ENCODE measurements around the gene TPD52L1.
"Not testable (repeated sequence)": the region's sequence is repeated elsewhere in the genome, so short reads cannot be mapped to it uniquely, and the experiment has no call there.

Gene TPD52L1, protein sequence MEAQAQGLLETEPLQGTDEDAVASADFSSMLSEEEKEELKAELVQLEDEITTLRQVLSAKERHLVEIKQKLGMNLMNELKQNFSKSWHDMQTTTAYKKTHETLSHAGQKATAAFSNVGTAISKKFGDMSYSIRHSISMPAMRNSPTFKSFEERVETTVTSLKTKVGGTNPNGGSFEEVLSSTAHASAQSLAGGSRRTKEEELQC
- 0 to 1.3 (median 0.09) reads per million in 4 experiments for total RNA-seq

DNA sequence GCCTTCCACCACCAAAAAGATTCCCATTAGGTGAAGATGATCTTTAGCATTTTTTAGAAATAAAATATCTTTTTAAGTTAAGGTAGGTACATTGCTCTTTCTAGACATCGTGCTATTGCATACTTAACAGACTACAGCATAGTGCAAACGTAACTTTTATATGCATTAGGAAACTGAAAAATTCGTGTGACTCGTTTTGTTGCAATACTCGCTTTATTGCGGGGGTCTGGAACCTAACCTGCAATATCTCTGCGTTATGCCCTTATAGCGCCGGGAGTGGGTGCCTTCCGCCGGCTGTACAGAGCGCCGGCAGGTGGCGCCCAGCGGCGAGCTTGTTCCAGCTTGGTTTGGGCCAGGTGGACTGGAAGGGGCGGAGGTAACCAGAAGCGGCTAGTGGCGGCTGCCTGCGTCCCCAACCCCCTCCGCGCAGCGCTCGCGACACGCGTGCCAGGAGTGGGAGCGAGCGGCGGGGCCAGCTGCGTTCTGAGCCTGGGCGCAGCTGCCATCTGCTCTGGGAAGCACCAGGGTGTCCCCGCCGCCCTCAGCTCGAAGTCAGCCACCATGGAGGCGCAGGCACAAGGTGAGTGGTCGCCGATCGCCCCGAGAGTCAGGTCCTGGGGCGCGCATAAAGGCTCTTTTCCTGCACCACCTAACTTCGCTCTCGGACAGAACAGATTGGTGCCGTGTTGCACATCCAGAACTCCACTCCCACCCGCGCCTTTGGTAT lies at the start of gene TPD52L1:
TSS of gene TPD52L1 (plus strand) at position 383 of the 727 bp plus-strand sequence. CDS start at position 562, 179 bp downstream.
- DNase-seq: peak; percentile 7

DNA sequence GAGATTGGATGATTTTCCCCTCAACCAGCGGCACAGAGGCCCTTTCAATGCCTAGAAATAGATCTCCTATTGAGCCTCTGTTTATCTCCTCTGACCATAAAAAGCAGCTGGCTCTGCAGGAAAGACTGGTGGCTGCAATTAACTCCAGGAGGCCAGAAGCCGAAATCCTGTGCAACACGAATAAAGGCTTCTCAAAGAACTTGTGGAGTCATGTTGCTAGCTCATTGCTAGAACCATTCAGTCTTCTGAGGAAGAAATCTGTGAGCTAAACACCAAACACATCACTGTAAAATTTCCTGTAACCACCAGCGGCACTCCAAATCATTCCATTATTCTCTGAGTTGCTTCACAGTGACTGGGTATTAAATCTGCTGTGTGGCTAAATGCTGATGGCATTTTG lies 49.1 kb upstream of the TPD52L1 start:
- DNase-seq: no peak

DNA sequence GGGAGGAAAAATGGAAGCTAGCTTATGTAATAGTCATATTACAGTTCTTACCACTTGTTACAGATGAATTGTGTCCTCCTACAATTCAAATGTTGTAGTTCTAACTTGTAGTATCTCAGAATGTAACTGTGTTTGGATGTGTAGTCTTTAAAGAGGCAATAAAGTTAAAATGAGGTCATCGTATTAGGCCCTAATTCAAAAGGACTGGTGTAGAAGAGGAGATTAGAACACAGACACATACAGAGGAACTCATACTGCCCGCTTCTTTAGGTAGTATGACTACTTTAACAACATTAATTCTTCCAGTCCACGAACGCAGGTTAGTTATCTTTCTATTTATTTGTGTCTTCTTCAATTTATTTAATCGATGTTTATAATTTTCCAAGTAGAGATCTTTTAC lies 46.5 kb upstream of the TPD52L1 start:
- no peak for DNase-seq

DNA sequence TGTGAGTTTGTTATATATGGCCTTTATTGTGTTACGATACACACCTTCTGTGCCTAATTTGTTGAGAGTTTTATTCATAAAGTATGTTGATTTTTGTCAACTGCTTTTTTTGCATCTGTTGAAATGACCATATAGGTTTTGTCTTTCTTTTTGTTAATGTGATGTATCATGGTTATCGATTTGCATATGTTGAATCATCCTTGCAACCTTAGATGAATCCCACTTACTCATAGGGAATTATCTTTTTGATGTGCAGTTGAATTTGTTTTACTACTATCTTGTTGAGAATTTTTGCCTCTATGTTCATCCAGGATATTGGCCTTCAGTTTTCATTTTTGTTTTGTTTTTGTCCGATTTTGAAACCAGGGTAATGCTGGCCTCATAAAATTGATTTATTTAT lies 45.7 kb upstream of the TPD52L1 start:
- DNase-seq: no peak

DNA sequence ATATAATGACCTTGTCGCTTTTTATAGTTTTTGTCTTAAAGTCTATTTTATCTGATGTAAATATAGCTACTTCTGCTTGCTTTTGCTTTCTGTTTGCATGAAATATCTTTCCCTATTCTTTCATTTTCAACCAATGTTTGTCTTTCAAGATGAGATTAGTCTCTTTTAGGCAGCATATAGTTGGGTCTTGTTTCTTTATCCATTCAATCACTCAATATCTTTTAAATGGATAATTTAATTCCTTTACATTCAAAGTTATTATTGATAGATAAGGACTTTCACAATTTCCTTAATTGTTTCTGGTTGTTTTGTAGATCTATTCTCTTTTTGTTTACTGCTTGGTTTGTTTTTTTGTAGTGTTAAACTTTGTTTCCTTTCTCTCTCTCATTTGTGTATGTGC lies 43.5 kb upstream of the TPD52L1 start:
- DNase-seq: no peak

DNA sequence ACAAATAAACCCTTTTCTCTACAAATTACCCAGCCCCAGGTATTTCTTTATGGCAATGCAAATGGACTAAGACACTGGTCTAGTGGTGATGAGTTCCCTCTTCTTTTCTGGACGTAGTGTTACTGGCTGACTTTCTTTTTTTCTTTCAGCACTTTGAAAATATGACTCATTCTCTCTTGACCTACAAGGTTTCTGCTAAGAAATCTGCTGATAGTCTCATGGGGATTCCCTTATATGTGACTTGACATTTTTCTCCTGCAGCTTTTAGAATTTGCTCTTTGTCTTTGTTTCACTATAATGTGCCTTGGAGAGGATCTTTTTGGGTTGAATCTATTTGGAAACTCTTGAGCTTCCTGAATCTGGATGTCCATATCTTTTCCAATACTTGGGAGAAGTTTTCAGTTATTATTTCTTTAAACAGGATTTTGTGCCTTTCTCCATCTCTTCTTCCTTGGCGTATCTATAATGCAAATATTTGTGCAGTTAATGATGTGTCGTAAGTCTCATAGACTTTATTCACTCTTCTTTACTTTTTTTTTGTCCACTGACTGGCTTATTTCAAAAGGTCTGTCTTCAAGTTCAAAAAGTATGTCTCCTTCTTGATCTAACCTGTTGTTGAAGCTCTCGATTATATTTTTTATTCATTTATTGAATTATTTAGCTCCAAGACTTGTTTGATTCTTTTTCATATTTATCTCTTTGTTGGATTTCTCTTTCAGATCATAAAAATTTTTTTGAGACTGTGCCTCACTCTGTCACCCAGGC lies 42.2 kb upstream of the TPD52L1 start:
- DNase-seq: no peak

DNA sequence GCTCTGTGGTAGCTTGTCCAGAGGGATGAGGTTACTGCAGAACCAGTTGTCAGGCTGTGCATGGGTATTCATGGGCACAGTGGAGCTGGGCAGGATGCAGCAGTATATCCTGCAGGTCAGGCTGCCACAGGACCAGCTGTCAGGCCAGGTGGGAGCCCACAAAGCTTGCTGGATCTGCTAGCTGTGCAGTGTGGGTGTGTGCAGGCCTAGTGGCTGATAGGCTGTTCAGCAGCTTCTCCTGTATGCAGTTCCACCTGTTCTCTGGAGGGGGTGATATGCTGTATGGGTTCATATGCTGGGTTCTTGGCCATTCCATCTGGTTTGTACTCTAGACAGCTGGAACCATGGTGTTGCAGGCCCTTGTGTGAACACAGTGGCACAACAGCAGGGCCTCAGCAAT lies 40.6 kb upstream of the TPD52L1 start:
- DNase-seq: no peak

DNA sequence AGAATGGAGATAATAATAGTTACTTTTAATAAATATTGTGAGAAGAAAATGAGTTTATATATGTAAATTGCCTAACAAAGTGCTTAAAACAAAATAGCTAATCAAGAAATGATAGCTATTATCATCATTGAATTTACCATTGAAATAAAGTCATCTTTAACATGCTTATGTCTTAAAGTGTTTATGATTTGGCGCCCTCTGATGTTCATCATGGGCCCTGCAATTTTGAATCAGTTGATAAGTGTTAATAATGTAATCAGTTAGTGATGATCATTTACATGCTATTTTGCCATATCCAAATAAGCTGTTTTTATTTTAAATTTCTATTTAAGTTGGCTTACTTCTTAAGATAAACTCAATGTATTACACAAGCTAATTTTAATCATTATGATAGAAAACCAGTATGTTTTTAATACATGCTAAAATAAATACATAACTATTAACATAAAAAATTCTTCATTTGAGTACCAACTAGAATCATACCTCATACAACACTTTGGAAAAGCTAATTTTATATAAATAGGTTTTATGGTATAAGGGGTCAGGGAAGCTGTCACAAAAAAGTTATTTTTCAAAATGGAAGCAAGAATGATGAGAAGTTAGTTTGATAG lies 39.2 kb upstream of the TPD52L1 start:
- no peak for DNase-seq

DNA sequence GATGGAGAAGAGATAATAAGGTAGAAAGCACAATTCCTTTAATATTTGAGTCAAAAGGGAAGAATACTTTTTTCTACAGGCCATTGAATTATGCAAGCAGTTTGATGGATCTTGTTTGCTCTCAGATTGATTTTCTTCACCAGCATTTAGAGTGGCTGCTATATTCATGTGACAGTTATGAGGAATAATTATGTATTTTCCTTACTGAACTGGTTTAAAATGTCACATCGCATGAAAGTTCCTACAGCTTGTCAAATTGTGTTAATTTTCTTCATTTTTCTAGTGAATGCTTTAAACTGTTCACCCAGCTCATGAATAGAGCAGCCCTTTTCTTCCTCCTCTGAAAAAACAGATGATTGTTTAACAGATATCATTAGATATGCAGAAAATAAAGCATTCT lies 37.4 kb upstream of the TPD52L1 start:
- DNase-seq: no peak

DNA sequence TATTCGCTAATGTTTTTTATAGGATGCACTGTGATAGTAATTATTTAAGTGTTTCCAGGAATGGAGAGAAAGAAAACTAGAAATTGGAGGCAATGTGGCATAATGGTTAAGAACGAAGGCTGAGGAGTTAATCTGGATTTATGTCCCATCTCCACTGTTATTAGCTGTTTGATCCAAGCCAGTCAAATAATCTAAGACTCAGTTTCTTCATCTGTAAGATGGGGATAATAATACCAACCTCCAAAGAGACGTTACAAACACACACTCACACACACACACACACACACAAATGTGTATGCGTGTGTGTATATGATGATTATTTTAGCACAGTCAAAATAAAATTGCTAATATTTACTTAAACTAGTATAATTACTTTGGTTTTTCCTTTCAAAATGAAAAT lies 36.9 kb upstream of the TPD52L1 start:
- no peak for DNase-seq

DNA sequence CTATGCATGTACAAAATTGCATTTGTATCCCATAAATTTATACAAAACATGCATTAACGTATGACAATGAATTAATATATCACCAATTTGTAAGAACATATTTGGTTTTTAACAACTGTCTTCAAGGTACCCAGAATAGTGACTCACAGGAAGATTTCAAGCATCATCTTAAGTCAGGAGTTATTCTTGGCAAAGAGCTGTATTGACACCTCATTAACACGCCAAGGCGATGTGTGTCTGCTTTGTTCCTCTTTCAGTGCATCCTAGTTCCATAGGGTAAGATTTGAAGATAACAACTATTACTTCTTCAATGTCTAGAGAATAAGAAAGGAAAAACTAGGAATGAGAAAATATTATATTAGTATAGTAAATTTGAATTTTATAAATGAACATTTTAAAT lies 35.8 kb upstream of the TPD52L1 start:
- no peak for DNase-seq

DNA sequence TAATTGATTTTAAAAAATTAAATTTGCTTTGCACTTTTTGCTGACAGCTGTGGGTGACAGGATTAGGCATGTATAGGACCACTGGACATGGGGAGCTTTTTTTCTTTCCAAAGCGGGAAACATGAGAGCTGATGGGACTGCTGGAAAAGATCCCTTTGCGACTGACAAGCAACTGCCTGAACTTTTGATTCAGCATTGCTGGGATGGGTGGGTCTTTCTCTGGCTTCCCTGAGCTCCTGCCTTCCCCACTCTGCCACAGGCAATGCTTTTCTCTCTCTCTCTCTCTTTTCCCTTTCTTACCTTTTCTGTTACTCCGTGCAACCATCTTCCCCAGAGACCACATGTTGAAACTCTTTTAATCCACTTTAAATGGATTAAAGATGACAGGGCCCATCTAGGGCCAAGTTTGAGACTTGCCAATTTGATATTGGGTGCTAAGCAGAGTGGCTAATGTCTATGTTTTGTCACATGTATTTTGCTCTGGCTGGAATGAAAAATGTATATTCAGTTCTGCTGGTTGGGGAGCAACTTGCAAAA lies 33.5 kb upstream of the TPD52L1 start:
- DNase-seq: no peak

DNA sequence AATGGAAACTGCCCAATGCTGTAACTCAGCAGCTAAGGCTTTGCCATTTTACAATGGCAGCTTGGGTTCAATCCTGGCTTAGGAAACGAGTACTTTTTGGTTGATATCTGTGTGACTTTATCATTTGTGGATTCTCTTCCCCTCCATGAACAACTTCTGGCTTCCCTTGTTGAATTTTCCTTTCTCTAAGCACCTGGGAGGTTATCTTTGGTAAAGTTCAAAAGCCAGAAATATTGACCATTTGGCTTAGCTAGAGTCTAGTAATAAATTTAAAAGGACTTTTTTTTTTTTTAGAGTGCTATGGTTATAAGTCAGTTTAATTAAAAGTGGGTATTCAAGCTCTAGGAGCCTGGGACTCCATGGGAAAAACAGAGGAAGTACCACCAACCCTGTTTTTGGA lies 31.7 kb upstream of the TPD52L1 start:
- DNase-seq: no peak

DNA sequence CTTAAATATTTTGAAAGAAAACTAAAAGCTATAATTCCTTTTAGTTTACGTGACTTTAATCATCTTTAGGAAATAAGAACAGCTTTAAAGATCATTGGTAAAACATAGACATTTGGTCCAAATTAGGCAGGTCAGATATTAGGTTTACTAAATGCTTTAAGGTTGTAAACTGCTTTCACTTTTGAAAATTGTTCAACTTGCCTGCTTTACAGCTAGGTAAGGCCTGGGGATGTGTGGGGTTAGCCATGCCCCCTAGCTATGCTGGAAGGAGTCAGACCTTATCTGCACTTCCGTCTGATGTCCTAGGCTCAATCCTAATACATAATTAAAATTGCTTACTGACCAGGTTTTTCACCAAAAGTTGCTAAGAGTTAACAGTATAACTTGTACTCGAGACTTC lies 30.5 kb upstream of the TPD52L1 start:
- no peak for DNase-seq

DNA sequence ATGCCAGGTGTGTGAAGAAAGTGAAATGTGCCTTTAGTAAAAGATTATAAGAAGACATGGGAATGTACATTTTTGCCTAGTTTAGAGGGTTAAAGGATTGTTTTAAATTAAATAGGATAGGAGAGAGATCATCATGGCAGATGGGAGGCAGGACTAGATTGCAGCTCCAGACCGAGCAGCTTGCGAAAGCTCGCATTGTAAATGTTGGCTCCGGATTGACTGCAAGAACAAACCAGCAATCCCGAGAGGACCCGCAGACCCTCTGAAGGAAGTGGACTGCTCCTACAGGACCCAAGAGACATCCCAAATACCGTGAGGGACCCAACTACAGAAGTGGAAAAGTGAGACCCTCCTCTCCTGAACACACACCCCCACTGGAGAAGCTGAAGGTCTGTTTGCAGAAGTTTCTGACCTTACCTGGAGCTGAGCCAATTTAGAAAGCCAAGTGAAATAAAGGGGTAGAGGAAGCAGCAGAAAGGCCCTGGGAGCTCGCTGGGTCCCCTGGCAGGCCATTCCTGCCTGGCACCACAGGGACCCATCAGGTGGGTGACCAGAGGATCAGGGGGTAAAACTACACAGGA lies 30.0 kb upstream of the TPD52L1 start:
- no peak for DNase-seq

DNA sequence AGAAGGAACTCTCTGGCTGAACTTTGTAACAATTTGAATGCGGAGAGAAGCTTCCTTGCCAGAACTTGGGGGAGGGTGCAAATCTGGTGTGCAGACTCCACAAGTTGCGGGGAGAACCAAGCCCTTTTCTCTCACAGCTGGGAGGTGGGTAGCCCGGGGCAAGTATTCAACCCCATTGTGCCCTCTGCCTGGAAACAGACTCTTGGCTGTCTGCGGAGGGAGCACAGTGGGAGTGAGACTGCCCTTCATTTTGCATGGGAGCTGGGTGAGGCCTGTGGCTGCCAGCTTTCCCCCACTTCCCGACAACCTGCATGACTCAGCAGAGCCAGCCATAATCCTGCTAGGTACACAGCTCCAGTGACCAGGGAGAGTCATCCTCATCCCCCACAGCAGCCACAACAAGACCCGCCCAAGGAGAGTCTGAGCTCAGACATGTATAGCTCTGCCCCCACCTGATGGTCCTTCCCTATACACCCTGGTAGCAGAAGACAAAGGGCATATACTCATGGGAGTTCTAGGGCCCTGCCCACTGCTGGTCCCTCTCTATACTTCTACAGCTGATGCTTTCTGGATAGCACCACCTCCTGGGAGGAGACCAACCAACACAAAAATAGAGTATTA lies 29.4 kb upstream of the TPD52L1 start:
- no peak for DNase-seq

DNA sequence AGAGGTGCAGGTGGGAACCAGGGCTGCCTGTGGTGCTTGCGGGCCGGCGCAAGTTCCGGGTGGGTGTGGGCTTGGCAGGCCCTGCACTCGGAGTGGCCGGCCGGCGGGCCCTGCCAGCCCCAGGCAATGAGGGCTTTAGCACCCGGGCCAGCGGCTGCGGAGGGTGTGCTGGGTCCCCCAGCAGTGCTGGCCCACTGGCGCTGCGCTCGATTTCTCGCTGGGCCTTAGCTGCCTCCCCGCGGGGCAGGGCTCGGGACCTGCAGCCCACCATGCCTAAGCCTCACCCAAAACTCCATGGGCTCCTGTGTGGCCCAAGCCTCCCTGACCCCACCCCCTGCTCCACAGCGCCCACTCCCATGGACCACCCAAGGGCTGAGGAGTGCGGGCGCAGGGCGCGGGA lies 27.7 kb upstream of the TPD52L1 start:
- not testable (repeated sequence) for DNase-seq

DNA sequence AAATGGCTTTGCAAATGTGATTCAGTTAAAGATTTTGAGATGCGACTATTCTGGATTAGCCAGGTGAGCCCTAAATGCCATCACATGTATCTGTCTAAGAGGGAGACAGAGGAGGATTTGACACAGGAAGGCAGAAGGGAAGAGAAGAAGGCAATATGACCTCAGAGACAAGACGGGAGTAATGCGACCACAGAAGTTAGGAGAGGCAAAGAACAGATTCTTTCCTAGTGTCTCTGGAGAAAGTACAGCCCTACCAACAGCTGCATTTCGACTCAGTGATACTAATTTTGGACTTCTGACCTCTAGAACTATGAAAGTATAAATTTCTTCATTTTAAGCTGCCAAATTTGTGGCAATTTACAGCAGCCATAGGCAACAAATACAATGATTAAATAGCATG lies 24.2 kb upstream of the TPD52L1 start:
- no peak for DNase-seq

DNA sequence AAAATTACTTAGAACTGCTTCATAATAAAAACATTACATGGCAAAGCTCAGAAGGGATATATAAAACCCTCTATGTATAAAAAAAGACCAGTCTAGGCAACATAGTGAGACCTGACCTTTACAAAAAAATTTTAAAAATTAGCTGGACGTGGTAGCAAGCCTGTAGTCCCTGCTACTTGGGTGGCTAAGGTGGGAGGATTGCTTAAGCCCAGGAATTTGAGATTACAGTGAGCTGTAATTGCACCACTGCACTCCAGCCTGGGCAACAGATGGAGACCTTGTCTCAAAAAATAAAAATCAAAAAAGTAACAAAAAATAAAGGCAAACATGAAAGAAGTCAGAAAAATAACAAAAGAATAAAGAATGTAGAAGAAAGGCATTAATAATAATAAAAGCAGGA lies 21.5 kb upstream of the TPD52L1 start:
- DNase-seq: no peak

DNA sequence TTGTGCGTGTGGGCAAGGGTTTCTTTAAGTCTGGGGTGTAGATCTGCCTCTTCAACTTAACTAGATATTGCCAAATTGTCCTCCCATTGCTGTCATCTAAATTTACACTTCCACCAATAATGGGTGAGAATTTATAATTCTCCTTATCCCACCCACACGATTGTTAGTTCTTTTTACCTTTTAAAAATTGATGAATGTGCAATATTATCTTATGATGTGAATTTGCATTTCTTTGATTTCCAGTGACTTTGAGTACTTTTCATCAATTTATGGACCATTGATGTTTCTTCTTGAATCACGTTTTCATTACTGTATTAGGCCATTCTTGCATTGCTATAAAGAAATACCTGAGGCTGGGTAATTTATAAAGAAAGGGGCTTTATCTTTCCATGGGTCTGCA lies 17.2 kb upstream of the TPD52L1 start:
- no peak for DNase-seq

DNA sequence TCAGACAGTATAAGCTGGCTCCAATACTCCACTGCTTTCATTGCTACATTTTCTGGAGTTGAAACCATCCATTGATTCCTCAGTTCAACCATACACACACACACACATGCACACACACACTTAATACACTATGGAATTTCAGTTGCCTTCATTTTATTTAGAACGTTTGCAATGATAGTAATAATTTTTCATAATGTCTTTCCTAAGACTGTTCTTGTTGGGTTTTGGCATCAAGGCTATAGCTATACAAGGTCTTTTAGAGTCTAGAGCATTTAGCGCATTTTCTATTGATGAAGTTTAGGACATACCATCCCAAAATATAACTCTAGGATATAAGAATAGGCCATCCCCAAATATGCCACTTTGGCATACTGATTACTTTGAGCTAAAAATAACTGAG lies 15.5 kb upstream of the TPD52L1 start:
- DNase-seq: no peak

DNA sequence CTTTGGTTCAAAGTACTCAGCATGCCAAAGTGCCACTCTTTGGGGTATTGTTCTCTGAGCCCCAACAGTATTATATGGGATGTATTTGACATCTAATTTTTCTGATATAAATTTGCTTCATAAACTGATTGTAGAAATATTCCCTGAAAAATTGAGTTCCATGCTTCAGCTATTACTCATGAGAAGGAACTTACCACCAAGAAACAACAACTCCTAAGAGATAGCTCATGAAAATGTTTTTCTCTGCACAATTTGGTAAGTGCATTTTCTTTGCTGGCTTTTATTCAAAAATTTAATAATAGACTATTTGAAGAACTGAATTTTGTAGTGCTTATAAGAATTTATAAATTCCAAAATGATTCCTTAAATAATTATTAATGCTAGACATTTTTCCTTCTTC lies 12.8 kb upstream of the TPD52L1 start:
- DNase-seq: no peak
